H9 (cell line): ENCODE data around the gene ZNF469. TPM values are rescaled to one million over a fixed set of nuclear protein-coding genes. Genes with fewer than 3 reads are reported as not detected.

ENCODE experiments used
- DNase-seq: peaks from one replicate; pipeline ENCODE4 v3.0.0-alpha.2; 2017
- H2AFZ ChIP-seq: one replicate; pipeline ENCODE4 v1.6.1; 2013; ENCODE audit warnings: mild to moderate bottlenecking, low read length, control low read depth, moderate library complexity
- H2AK5ac ChIP-seq: 2 replicates; pipeline ENCODE4 v1.6.1; 2013; ENCODE audit warnings: low read length, control low read depth, mixed read lengths; ENCODE audit not compliant: insufficient read length
- H2BK120ac ChIP-seq: one replicate; pipeline ENCODE4 v1.6.1; 2013; ENCODE audit warnings: low read depth, mild to moderate bottlenecking, low read length, control low read depth, inconsistent platforms; ENCODE audit not compliant: poor library complexity, severe bottlenecking
- H2BK12ac ChIP-seq: 2 replicates; pipeline ENCODE4 v1.6.1; 2013; ENCODE audit warnings: low read length, control low read depth, mixed read lengths, low read depth; ENCODE audit not compliant: insufficient read length
- H2BK15ac ChIP-seq: 2 replicates; pipeline ENCODE4 v1.6.1; 2013; ENCODE audit warnings: low read depth, low read length, control low read depth
- H2BK20ac ChIP-seq: one replicate; pipeline ENCODE4 v1.6.1; 2013; ENCODE audit warnings: low read depth, mild to moderate bottlenecking, low read length, control low read depth, inconsistent platforms; ENCODE audit not compliant: poor library complexity, severe bottlenecking
- H2BK5ac ChIP-seq: 2 replicates; pipeline ENCODE4 v1.6.1; 2013; ENCODE audit warnings: low read length, control low read depth, mixed read lengths; ENCODE audit not compliant: insufficient read length
- H3K14ac ChIP-seq: 2 replicates; pipeline ENCODE4 v1.6.1; 2013; ENCODE audit warnings: low read length, control low read depth; ENCODE audit not compliant: insufficient read depth
- H3K18ac ChIP-seq: 2 replicates; pipeline ENCODE4 v1.6.1; 2013; ENCODE audit warnings: low read depth, mild to moderate bottlenecking, mixed read lengths, low read length, control low read depth; ENCODE audit not compliant: insufficient read length
- H3K23ac ChIP-seq: 2 replicates; pipeline ENCODE4 v1.6.1; 2013; ENCODE audit warnings: low read length, control low read depth, mixed read lengths, low read depth; ENCODE audit not compliant: insufficient read length
- H3K23me2 ChIP-seq: 2 replicates; pipeline ENCODE4 v1.6.1; 2013; ENCODE audit warnings: low read depth, mild to moderate bottlenecking, mixed read lengths, low read length, control low read depth; ENCODE audit not compliant: insufficient read length, poor library complexity, severe bottlenecking
- H3K27ac ChIP-seq: 2 replicates; pipeline ENCODE4 v1.5.1; 2013; ENCODE audit warnings: low read length, control low read depth, mixed read lengths, low read depth; ENCODE audit not compliant: insufficient read length
- H3K27me3 ChIP-seq: 2 replicates; pipeline ENCODE4 v1.6.1; 2013; ENCODE audit warnings: low read length, control low read depth, inconsistent platforms; ENCODE audit not compliant: insufficient read depth
- H3K4ac ChIP-seq: 2 replicates; pipeline ENCODE4 v1.6.1; 2013; ENCODE audit warnings: low read depth, mild to moderate bottlenecking, control low read depth, inconsistent platforms, low read length, moderate library complexity
- H3K4me1 ChIP-seq: 2 replicates; pipeline ENCODE4 v1.6.1; 2013; ENCODE audit warnings: low read length, control low read depth, inconsistent platforms; ENCODE audit not compliant: insufficient read depth
- H3K4me2 ChIP-seq: 2 replicates; pipeline ENCODE4 v1.6.1; 2013; ENCODE audit warnings: low read length, control low read depth, mixed read lengths; ENCODE audit not compliant: insufficient read length, insufficient read depth
- H3K56ac ChIP-seq: 2 replicates; pipeline ENCODE4 v1.6.1; 2013; ENCODE audit warnings: low read depth, mild to moderate bottlenecking, mixed read lengths, low read length, control low read depth; ENCODE audit not compliant: insufficient read length
- H3K79me1 ChIP-seq: 2 replicates; pipeline ENCODE4 v1.6.1; 2013; ENCODE audit warnings: low read depth, mild to moderate bottlenecking, moderate library complexity, low read length, control low read depth, inconsistent platforms; ENCODE audit not compliant: insufficient read depth, poor library complexity, severe bottlenecking
- H3K79me2 ChIP-seq: 2 replicates; pipeline ENCODE4 v1.6.1; 2013; ENCODE audit warnings: low read length, control low read depth, inconsistent platforms; ENCODE audit not compliant: insufficient read depth
- H3K9ac ChIP-seq: 2 replicates; pipeline ENCODE4 v1.6.1; 2013; ENCODE audit warnings: low read length, control low read depth, mixed read lengths; ENCODE audit not compliant: insufficient read length; ENCODE audit errors: extremely low read depth
- H3K9me3 ChIP-seq: one replicate; pipeline ENCODE4 v1.6.1; 2013; ENCODE audit warnings: low read depth, low read length, inconsistent platforms; ENCODE audit not compliant: control insufficient read depth
- H3T11ph ChIP-seq: one replicate; pipeline ENCODE4 v1.6.1; 2013; ENCODE audit warnings: mild to moderate bottlenecking, low read length, control low read depth, inconsistent platforms
- H4K20me1 ChIP-seq: one replicate; pipeline ENCODE4 v1.6.1; 2013; ENCODE audit not compliant: control insufficient read depth, insufficient read length, insufficient read depth
- H4K5ac ChIP-seq: 2 replicates; pipeline ENCODE4 v1.6.1; 2013; ENCODE audit warnings: low read depth, mild to moderate bottlenecking, mixed read lengths, low read length, control low read depth; ENCODE audit not compliant: insufficient read length
- H4K8ac ChIP-seq: replicated peaks from 2 replicates; pipeline ENCODE4 v1.6.1; 2013; ENCODE audit warnings: low read length, control low read depth, mixed read lengths, low read depth; ENCODE audit not compliant: insufficient read length
- H4K91ac ChIP-seq: 2 replicates; pipeline ENCODE4 v1.6.1; 2013; ENCODE audit warnings: low read depth, mild to moderate bottlenecking, moderate library complexity, mixed read lengths, low read length, control low read depth; ENCODE audit not compliant: insufficient read length
- H3K27ac Mint-ChIP-seq, 3 experiments: 2 replicates in 2 of 3; 3 replicates in 1 of 3; pipeline ENCODE4 v1.8.0; 2020 to 2021; ENCODE audit warnings: mixed read lengths in 3 of 3, mild to moderate bottlenecking in 1 of 3, moderate library complexity in 1 of 3
- H3K27me3 Mint-ChIP-seq: 2 replicates; pipeline ENCODE4 v1.8.0; 2021; ENCODE audit warnings: low read depth, mild to moderate bottlenecking, moderate library complexity, mixed read lengths
- H3K36me3 Mint-ChIP-seq, 3 experiments: 2 replicates in 2 of 3; 3 replicates in 1 of 3; pipeline ENCODE4 v1.8.0; 2020 to 2021; ENCODE audit warnings: low read depth in 3 of 3, mixed read lengths in 3 of 3; ENCODE audit not compliant: insufficient read depth in 1 of 3
- H3K4me1 Mint-ChIP-seq, 2 experiments: 2 replicates each; pipeline ENCODE4 v1.8.0; 2020; ENCODE audit warnings: mixed read lengths in 2 of 2
- H3K4me3 Mint-ChIP-seq, 2 experiments: 2 replicates in 1 of 2; 3 replicates in 1 of 2; pipeline ENCODE4 v1.8.0; 2020 to 2021; ENCODE audit warnings: mild to moderate bottlenecking in 2 of 2, mixed read lengths in 2 of 2, moderate library complexity in 1 of 2
- H3K9me3 Mint-ChIP-seq, 2 experiments: 2 replicates in 1 of 2; 3 replicates in 1 of 2; pipeline ENCODE4 v1.8.0; 2020; ENCODE audit warnings: mild to moderate bottlenecking in 2 of 2, mixed read lengths in 2 of 2, moderate library complexity in 1 of 2
- CTCF ChIP-seq: fragments of 200-600 bp; sonication (generic); conservative IDR thresholded peaks from 3 replicates; pipeline ENCODE4 v1.8.0; 2021; ENCODE audit warnings: antibody characterized with exemption, mild to moderate bottlenecking
- WGBS: extraction: QIAGEN DNeasy Blood & Tissue Kit; methylation state at CpG from one replicate; pipeline ENCODE4 v1.1.7; 2013; ENCODE audit warnings: missing lambda C conversion rate, low lambda C conversion rate, mixed read lengths; ENCODE audit not compliant: insufficient read length; ENCODE audit errors: extremely low coverage; 5-methylcytosine and 5-hydroxymethylcytosine counted together
- total RNA-seq: library from RNA; stranded (reverse); gene quantifications from 2 replicates; pipeline ENCODE4 v1.2.1, GENCODE V29; 2021

The ZNF469 gene
- total RNA-seq, 1 experiment from 2014 or later = 4.4 TPM

DNA sequence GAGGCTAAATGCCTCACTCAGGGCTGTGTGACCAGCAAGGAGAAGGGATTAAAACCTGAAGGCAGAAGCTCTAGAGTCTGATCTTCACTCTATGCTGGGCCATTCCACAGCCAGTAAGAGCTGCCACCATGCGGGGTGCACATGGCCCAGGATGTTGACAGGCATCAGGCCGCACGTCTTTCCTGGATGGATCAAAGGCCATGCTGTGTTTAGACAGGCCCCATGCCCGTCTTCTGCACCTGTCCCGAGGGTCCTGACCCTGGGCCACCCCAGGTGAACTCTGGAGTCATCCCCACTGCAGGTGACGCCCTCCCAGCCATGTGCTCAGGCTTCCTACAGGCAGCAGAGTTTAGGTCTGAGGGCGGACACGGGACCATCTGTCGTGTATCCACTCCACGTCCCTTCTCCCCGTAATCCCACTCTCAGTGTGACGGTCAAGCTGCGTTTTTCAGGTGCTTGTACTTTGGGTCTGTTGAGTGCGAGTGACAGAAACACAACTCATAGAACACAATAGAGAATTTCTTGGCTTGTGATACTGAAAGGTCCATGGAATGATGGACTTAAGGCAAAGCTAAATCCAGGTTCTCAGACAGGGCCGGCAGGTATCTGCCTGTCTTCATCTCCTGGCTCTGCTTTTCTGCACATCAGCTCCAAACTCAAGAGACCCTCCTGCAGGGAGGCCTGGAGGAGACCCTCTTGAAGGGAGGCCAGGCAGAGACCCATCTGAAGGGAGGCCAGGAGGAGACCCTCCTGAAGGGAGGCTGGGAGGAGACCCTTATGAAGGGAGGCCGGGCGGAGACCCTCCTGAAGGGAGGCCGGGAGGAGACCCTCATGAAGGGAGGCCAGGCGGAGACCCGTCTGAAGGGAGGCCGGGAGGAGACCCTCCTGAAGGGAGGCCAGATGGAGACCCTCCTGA lies 13.2 kb downstream of the ZNF469 start:
- no peak overlapping the region for H2AK5ac ChIP-seq
- Mint-ChIP-seq H3K4me1 (no peaks in the 10 kb centered on the region), H3K27ac (no peak overlapping the region), H3K36me3 (no peaks in the 10 kb centered on the region; a peak in 1 of 7 replicates), H3K4me3 (no peak overlapping the region), H3K27me3 (peaks cover 6% of the 10 kb centered on the region), H3K9me3 (peaks cover 8 to 12% of the 10 kb centered on the region in 2 experiments)
- no peak overlapping the region for H2BK5ac ChIP-seq
- no peak overlapping the region; the same call in 1 of the 2 replicates for H3K14ac ChIP-seq
- H4K20me1 ChIP-seq = no peaks in the 10 kb centered on the region
- no peaks in the 10 kb centered on the region for H3K27me3 ChIP-seq
- no peak overlapping the region for H3K4ac ChIP-seq
- no peaks in the 10 kb centered on the region for H3K79me1 ChIP-seq
- H3K4me1 ChIP-seq = no peaks in the 10 kb centered on the region
- no peak overlapping the region for H2BK20ac ChIP-seq
- no peak overlapping the region for H3K18ac ChIP-seq
- H3K56ac ChIP-seq = no peak overlapping the region
- H4K8ac ChIP-seq = no peak overlapping the region
- WGBS = no CpG with 5 or more reads among the region's 21 CpGs
- no peaks in the 10 kb centered on the region for H3K79me2 ChIP-seq
- no peak overlapping the region for H4K91ac ChIP-seq
- H4K5ac ChIP-seq = no peak overlapping the region
- H2BK120ac ChIP-seq = no peak overlapping the region
- no peak overlapping the region for H3T11ph ChIP-seq
- no peak overlapping the region for H3K27ac ChIP-seq
- no peaks in the 10 kb centered on the region for H3K9me3 ChIP-seq
- no peak overlapping the region for H3K23ac ChIP-seq
- no peaks in the 10 kb centered on the region for H3K23me2 ChIP-seq
- no peak overlapping the region for H3K4me2 ChIP-seq
- no peak overlapping the region for H2BK12ac ChIP-seq
- DNase-seq = no peak
- TF ChIP-seq CTCF = no peak
- H2BK15ac ChIP-seq = no peak overlapping the region
- H3K9ac ChIP-seq = no peak overlapping the region
- no peak overlapping the region for H2AFZ ChIP-seq
